ENCODE results near the gene EBF3. TPM values are rescaled to one million over a fixed set of nuclear protein-coding genes. Genes with fewer than 3 reads are reported as not detected.

The EBF3 gene
- total RNA-seq, 1 experiment from 2014 or later: 0.12 TPM

DNA sequence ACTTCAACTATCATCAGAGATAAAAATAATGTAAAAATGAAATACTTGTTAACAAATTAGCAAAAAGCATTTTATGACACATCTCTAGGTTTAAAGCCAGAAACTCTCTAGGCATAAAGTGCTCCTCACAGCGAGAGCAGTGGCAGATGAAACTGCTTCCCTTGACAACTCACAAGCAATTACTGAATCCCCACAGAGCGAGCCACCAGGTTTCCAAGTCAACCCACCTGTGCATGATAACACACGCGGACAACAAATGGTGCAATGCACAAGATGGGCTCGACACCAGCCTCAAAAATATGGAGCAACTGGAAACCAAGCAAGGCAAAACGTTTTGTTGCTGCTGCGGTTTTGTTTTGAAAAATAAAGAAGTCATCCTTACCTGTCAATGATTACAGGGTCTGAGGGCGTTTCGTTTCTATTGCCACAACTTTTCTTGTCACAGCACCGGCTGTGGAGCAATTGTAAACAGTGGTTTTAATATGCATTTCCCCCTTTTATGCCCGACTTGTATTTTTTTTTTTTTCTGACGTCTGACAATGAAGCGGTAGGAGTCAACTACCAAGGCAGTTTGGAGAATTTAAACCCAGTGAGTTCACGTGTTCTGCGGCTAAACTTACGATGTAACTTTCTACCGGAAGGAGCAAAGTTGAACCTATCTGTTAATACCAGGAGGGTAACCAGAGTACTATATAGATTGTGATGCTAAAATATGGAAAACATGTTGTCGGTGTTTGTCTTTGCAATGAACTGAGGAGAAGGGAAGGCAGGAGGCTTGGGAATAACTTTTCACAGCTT, 7.0 kb downstream of the EBF3 start:
- Histone ChIP-seq H3K9me3 (ENCODE audit: control insufficient read depth in 1 of 2, insufficient read depth in 1 of 2, low read depth in 1 of 2, low read length in 2 of 2) (no peaks in the 10 kb centered on the region), H4K20me1 (ENCODE audit: insufficient read depth) (no peaks in the 10 kb centered on the region), H3K9me2 (ENCODE audit: insufficient read depth) (no peaks in the 10 kb centered on the region), H2AFZ (ENCODE audit: low read depth, low read length, poor library complexity, severe bottlenecking) (no peak overlapping the region), H3K4me1 (ENCODE audit: control insufficient read depth in 1 of 2, insufficient read depth in 2 of 2, low read length in 2 of 2) (no peaks in the 10 kb centered on the region), H3K27me3 (ENCODE audit: insufficient read depth, low read length) (no peaks in the 10 kb centered on the region), H3K36me3 (ENCODE audit: control insufficient read depth in 1 of 2, insufficient read depth in 2 of 2, low read length in 2 of 2) (no peaks in the 10 kb centered on the region), H3K4me3 (replicated peaks in 1 of 2; ENCODE audit: low read depth in 1 of 2, low read length in 2 of 2) (no peak overlapping the region), H3K9ac (ENCODE audit: low read length) (no peak overlapping the region), H3K79me2 (ENCODE audit: insufficient read depth, low read length) (no peaks in the 10 kb centered on the region), H3K27ac (ENCODE audit: low read depth, low read length) (no peak overlapping the region), H3K4me2 (ENCODE audit: low read length) (no peak overlapping the region)
- DNase-seq (ENCODE audit: low read depth, low spot score) (no peak), ATAC-seq (no peak)
- POLR2A ChIA-PET: no interaction called here
- RAD21 ChIA-PET (ENCODE audit: low non-redundant PET in 1 of 2, low total read pairs in 2 of 2, uncharacterized antibody in 2 of 2, unreplicated experiment in 2 of 2): no interaction called here
- TF ChIP-seq, protein P1, sequence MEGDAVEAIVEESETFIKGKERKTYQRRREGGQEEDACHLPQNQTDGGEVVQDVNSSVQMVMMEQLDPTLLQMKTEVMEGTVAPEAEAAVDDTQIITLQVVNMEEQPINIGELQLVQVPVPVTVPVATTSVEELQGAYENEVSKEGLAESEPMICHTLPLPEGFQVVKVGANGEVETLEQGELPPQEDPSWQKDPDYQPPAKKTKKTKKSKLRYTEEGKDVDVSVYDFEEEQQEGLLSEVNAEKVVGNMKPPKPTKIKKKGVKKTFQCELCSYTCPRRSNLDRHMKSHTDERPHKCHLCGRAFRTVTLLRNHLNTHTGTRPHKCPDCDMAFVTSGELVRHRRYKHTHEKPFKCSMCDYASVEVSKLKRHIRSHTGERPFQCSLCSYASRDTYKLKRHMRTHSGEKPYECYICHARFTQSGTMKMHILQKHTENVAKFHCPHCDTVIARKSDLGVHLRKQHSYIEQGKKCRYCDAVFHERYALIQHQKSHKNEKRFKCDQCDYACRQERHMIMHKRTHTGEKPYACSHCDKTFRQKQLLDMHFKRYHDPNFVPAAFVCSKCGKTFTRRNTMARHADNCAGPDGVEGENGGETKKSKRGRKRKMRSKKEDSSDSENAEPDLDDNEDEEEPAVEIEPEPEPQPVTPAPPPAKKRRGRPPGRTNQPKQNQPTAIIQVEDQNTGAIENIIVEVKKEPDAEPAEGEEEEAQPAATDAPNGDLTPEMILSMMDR (IDR thresholded peaks at IDR 0.05 in 2 of 3, conservative IDR thresholded peaks at IDR 0.05 in 1 of 3; ENCODE audit: borderline replicate concordance in 1 of 3, insufficient read depth in 1 of 3, low read depth in 2 of 3, low read length in 2 of 3): no peak
- TF ChIP-seq ELF1 (IDR thresholded peaks at IDR 0.05; ENCODE audit: borderline replicate concordance, low read depth): no peak
- TF ChIP-seq RAD21 (IDR thresholded peaks at IDR 0.05; ENCODE audit: low read depth): no peak
- TF ChIP-seq CEBPB (IDR thresholded peaks at IDR 0.05; ENCODE audit: low read depth): no peak
- no peak for TF ChIP-seq FOSL1 (IDR thresholded peaks at IDR 0.05; ENCODE audit: low read depth)
- TF ChIP-seq EZH2 (IDR thresholded peaks at IDR 0.05): no peak
- no peak for TF ChIP-seq TCF7L2 (IDR thresholded peaks at IDR 0.05; ENCODE audit: borderline replicate concordance, extremely low read depth, insufficient read depth, insufficient read length)
- TF ChIP-seq SIN3A (IDR thresholded peaks at IDR 0.05; ENCODE audit: low read depth): no peak
- TF ChIP-seq ZNF274 (IDR thresholded peaks at IDR 0.05; ENCODE audit: low read depth, low read length): no peak
- TF ChIP-seq, protein P2, sequence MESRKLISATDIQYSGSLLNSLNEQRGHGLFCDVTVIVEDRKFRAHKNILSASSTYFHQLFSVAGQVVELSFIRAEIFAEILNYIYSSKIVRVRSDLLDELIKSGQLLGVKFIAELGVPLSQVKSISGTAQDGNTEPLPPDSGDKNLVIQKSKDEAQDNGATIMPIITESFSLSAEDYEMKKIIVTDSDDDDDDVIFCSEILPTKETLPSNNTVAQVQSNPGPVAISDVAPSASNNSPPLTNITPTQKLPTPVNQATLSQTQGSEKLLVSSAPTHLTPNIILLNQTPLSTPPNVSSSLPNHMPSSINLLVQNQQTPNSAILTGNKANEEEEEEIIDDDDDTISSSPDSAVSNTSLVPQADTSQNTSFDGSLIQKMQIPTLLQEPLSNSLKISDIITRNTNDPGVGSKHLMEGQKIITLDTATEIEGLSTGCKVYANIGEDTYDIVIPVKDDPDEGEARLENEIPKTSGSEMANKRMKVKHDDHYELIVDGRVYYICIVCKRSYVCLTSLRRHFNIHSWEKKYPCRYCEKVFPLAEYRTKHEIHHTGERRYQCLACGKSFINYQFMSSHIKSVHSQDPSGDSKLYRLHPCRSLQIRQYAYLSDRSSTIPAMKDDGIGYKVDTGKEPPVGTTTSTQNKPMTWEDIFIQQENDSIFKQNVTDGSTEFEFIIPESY (IDR thresholded peaks at IDR 0.05; ENCODE audit: extremely low read depth, insufficient replicate concordance, low read length): no peak
- TF ChIP-seq EZH2phosphoT487 (IDR thresholded peaks at IDR 0.05; ENCODE audit: borderline replicate concordance): no peak
- no peak for TF ChIP-seq YY1 (IDR thresholded peaks at IDR 0.05; ENCODE audit: extremely low read depth, insufficient replicate concordance, low read depth, low read length)
- no peak for TF ChIP-seq ZFX (IDR thresholded peaks at IDR 0.05)
- TF ChIP-seq EGR1 (IDR thresholded peaks at IDR 0.05; ENCODE audit: low read depth): no peak
- TF ChIP-seq, protein P3, sequence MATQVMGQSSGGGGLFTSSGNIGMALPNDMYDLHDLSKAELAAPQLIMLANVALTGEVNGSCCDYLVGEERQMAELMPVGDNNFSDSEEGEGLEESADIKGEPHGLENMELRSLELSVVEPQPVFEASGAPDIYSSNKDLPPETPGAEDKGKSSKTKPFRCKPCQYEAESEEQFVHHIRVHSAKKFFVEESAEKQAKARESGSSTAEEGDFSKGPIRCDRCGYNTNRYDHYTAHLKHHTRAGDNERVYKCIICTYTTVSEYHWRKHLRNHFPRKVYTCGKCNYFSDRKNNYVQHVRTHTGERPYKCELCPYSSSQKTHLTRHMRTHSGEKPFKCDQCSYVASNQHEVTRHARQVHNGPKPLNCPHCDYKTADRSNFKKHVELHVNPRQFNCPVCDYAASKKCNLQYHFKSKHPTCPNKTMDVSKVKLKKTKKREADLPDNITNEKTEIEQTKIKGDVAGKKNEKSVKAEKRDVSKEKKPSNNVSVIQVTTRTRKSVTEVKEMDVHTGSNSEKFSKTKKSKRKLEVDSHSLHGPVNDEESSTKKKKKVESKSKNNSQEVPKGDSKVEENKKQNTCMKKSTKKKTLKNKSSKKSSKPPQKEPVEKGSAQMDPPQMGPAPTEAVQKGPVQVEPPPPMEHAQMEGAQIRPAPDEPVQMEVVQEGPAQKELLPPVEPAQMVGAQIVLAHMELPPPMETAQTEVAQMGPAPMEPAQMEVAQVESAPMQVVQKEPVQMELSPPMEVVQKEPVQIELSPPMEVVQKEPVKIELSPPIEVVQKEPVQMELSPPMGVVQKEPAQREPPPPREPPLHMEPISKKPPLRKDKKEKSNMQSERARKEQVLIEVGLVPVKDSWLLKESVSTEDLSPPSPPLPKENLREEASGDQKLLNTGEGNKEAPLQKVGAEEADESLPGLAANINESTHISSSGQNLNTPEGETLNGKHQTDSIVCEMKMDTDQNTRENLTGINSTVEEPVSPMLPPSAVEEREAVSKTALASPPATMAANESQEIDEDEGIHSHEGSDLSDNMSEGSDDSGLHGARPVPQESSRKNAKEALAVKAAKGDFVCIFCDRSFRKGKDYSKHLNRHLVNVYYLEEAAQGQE (IDR thresholded peaks at IDR 0.05; ENCODE audit: low read depth): no peak
- no peak for TF ChIP-seq SP1 (IDR thresholded peaks at IDR 0.05; ENCODE audit: low read depth)
- no TSS peak for BruUV-seq (replicated peaks)
- intact Hi-C loops (cut with micrococcal nuclease): no loop called here
- CTCF ChIA-PET: no interaction called here

Data from HCT116 (cell line).